ENCODE data around the gene P2RY2. TPM values are rescaled to one million over a fixed set of nuclear protein-coding genes. Genes with fewer than 3 reads are reported as not detected.
"Not testable (repeated sequence)": the region's sequence is repeated elsewhere in the genome, so short reads cannot be mapped to it uniquely, and the experiment has no call there.

P2RY2 gene
- total RNA-seq, 1 experiment from 2014 or later: 0.26 TPM

GRCh38 chr11:73270855-73271477, 52.9 kb downstream of the P2RY2 start:
- Histone ChIP-seq H3K56ac (ENCODE audit: insufficient read length, low read depth, low read length) (no peak overlapping the region), H4K91ac (ENCODE audit: insufficient read length, low read depth, low read length) (no peak overlapping the region), H3K79me2 (ENCODE audit: insufficient read depth, low read length) (no peaks in the 10 kb centered on the region), H3K18ac (ENCODE audit: insufficient read length, low read depth, low read length) (no peak overlapping the region), H4K5ac (ENCODE audit: insufficient read length, low read depth, low read length) (no peak overlapping the region), H3T11ph (ENCODE audit: low read length) (no peak overlapping the region), H3K23ac (ENCODE audit: insufficient read length, low read depth, low read length) (no peak overlapping the region), H3K9ac (ENCODE audit: extremely low read depth, insufficient read length, low read length) (no peak overlapping the region), H2BK15ac (ENCODE audit: low read depth, low read length) (no peak overlapping the region), H2AFZ (ENCODE audit: low read length) (no peak overlapping the region), H3K23me2 (ENCODE audit: insufficient read length, low read depth, low read length, poor library complexity, severe bottlenecking) (no peaks in the 10 kb centered on the region), H3K9me3 (ENCODE audit: control insufficient read depth, low read depth, low read length) (no peaks in the 10 kb centered on the region), H3K27ac (ENCODE audit: insufficient read length, low read depth, low read length) (no peak overlapping the region), H3K4ac (ENCODE audit: low read depth, low read length) (no peak overlapping the region), H3K14ac (ENCODE audit: insufficient read depth, low read length) (no peak overlapping the region), H3K27me3 (ENCODE audit: insufficient read depth, low read length) (no peaks in the 10 kb centered on the region; the same call in 1 of the 2 replicates), H2BK5ac (ENCODE audit: insufficient read length, low read length) (no peak overlapping the region), H4K20me1 (ENCODE audit: control insufficient read depth, insufficient read depth, insufficient read length) (no peaks in the 10 kb centered on the region), H4K8ac (replicated peaks; ENCODE audit: insufficient read length, low read depth, low read length) (no peak overlapping the region), H3K4me1 (ENCODE audit: insufficient read depth, low read length) (no peaks in the 10 kb centered on the region), H3K4me2 (ENCODE audit: insufficient read depth, insufficient read length, low read length) (no peak overlapping the region), H2BK120ac (ENCODE audit: low read depth, low read length, poor library complexity, severe bottlenecking) (no peak overlapping the region), H2BK12ac (ENCODE audit: insufficient read length, low read depth, low read length) (no peak overlapping the region), H2AK5ac (ENCODE audit: insufficient read length, low read length) (no peak overlapping the region), H2BK20ac (ENCODE audit: low read depth, low read length, poor library complexity, severe bottlenecking) (no peak overlapping the region), H3K79me1 (ENCODE audit: insufficient read depth, low read depth, low read length, poor library complexity, severe bottlenecking) (no peaks in the 10 kb centered on the region)
- Mint-ChIP-seq H3K27ac (no peak overlapping the region; a peak in 1 of 7 replicates), H3K27me3 (ENCODE audit: low read depth) (peaks cover 11% of the 10 kb centered on the region), H3K36me3 (ENCODE audit: insufficient read depth in 1 of 3, low read depth in 3 of 3) (no peaks in the 10 kb centered on the region), H3K4me3 (no peak overlapping the region), H3K9me3 (no peaks in the 10 kb centered on the region; a peak in 1 of 5 replicates), H3K4me1 (peaks cover 26 to 45% of the 10 kb centered on the region in 2 experiments)
- DNase-seq: peak; percentile 23
- no peak for TF ChIP-seq CTCF (conservative IDR thresholded peaks at IDR 0.05)
- no CpG with 5 or more reads among the region's 18 CpGs for WGBS (ENCODE audit: extremely low coverage, insufficient read length, low lambda C conversion rate)

DNA sequence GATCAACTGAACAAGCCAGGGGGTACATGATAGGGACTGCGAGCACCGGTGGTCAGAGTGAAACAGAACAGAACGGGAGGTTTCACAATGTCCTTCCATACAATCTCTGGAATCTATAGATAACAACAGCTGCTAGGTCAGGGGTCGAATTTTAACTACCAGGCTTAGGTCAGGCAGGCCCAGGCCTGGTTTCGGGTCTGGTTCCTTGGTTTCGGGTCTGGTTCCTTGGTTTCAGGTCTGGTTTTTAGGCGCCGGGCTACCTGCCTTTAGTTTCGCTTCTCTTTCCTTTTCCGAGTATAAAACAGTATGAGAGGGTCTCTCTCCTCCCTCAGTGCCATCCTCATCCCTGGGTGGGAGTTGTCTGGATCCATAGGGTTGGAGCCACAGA, 53.4 kb downstream of the P2RY2 start:
- H3K4ac ChIP-seq (ENCODE audit: low read depth, low read length); H2BK20ac ChIP-seq (ENCODE audit: low read depth, low read length, poor library complexity, severe bottlenecking); H3K23me2 ChIP-seq (ENCODE audit: insufficient read length, low read depth, low read length, poor library complexity, severe bottlenecking); H3K23ac ChIP-seq (ENCODE audit: insufficient read length, low read depth, low read length); H4K8ac ChIP-seq (replicated peaks; ENCODE audit: insufficient read length, low read depth, low read length); H2BK5ac ChIP-seq (ENCODE audit: insufficient read length, low read length); H3K9me3 ChIP-seq (ENCODE audit: control insufficient read depth, low read depth, low read length); H2AK5ac ChIP-seq (ENCODE audit: insufficient read length, low read length); H3K27me3 ChIP-seq (ENCODE audit: insufficient read depth, low read length); H4K91ac ChIP-seq (ENCODE audit: insufficient read length, low read depth, low read length); H4K5ac ChIP-seq (ENCODE audit: insufficient read length, low read depth, low read length); H3K4me3 Mint-ChIP-seq; H3K14ac ChIP-seq (ENCODE audit: insufficient read depth, low read length); H2BK12ac ChIP-seq (ENCODE audit: insufficient read length, low read depth, low read length); H2BK15ac ChIP-seq (ENCODE audit: low read depth, low read length); H3K27me3 Mint-ChIP-seq (ENCODE audit: low read depth); H2AFZ ChIP-seq (ENCODE audit: low read length); H3K79me2 ChIP-seq (ENCODE audit: insufficient read depth, low read length); H3K4me2 ChIP-seq (ENCODE audit: insufficient read depth, insufficient read length, low read length); H4K20me1 ChIP-seq (ENCODE audit: control insufficient read depth, insufficient read depth, insufficient read length); H3K27ac Mint-ChIP-seq; H3K27ac ChIP-seq (ENCODE audit: insufficient read length, low read depth, low read length); H3K56ac ChIP-seq (ENCODE audit: insufficient read length, low read depth, low read length); H2BK120ac ChIP-seq (ENCODE audit: low read depth, low read length, poor library complexity, severe bottlenecking); H3K18ac ChIP-seq (ENCODE audit: insufficient read length, low read depth, low read length); H3K79me1 ChIP-seq (ENCODE audit: insufficient read depth, low read depth, low read length, poor library complexity, severe bottlenecking); H3K9ac ChIP-seq (ENCODE audit: extremely low read depth, insufficient read length, low read length); H3T11ph ChIP-seq (ENCODE audit: low read length); H3K4me1 ChIP-seq (ENCODE audit: insufficient read depth, low read length); H3K9me3 Mint-ChIP-seq; H3K36me3 Mint-ChIP-seq (ENCODE audit: insufficient read depth in 1 of 3, low read depth in 3 of 3): not testable (repeated sequence)
- H3K4me1 Mint-ChIP-seq: peaks cover 26 to 42% of the 10 kb centered on the region in 2 experiments
- no CpG with 5 or more reads among the region's 10 CpGs for WGBS (ENCODE audit: extremely low coverage, insufficient read length, low lambda C conversion rate)
- DNase-seq: peak; percentile 3
